ENCODE measurements around the gene CTSL.
A peak's percentile ranks its signal among the peaks of the same experiment; 100 is the strongest.

CTSL gene

GRCh38 chr9:87714819-87715218, 11.1 kb upstream of the CTSL start (continued):
- TF ChIP-seq, protein P1, sequence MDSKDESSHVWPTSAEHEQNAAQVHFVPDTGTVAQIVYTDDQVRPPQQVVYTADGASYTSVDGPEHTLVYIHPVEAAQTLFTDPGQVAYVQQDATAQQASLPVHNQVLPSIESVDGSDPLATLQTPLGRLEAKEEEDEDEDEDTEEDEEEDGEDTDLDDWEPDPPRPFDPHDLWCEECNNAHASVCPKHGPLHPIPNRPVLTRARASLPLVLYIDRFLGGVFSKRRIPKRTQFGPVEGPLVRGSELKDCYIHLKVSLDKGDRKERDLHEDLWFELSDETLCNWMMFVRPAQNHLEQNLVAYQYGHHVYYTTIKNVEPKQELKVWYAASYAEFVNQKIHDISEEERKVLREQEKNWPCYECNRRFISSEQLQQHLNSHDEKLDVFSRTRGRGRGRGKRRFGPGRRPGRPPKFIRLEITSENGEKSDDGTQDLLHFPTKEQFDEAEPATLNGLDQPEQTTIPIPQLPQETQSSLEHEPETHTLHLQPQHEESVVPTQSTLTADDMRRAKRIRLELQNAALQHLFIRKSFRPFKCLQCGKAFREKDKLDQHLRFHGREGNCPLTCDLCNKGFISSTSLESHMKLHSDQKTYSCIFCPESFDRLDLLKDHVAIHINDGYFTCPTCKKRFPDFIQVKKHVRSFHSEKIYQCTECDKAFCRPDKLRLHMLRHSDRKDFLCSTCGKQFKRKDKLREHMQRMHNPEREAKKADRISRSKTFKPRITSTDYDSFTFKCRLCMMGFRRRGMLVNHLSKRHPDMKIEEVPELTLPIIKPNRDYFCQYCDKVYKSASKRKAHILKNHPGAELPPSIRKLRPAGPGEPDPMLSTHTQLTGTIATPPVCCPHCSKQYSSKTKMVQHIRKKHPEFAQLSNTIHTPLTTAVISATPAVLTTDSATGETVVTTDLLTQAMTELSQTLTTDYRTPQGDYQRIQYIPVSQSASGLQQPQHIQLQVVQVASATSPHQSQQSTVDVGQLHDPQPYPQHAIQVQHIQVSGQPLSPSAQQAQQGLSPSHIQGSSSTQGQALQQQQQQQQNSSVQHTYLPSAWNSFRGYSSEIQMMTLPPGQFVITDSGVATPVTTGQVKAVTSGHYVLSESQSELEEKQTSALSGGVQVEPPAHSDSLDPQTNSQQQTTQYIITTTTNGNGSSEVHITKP (tag by site-specific recombination; IDR thresholded peaks at IDR 0.05) = no peak
- TF ChIP-seq ZNF560 (tag by site-specific recombination; IDR thresholded peaks at IDR 0.05; ENCODE audit: borderline replicate concordance) (no peak), ZNF133 (tag by site-specific recombination; IDR thresholded peaks at IDR 0.05) (no peak), ZNF530 (tag by site-specific recombination; IDR thresholded peaks at IDR 0.05; ENCODE audit: low read depth) (no peak), ZNF223 (tag by site-specific recombination; IDR thresholded peaks at IDR 0.05) (no peak), ZNF404 (tag by site-specific recombination; IDR thresholded peaks at IDR 0.05) (no peak), ZNF341 (tag by site-specific recombination; IDR thresholded peaks at IDR 0.05; ENCODE audit: low read depth) (no peak), ZNF600 (tag by site-specific recombination; IDR thresholded peaks at IDR 0.05) (no peak)
- TF ChIP-seq, protein P2, sequence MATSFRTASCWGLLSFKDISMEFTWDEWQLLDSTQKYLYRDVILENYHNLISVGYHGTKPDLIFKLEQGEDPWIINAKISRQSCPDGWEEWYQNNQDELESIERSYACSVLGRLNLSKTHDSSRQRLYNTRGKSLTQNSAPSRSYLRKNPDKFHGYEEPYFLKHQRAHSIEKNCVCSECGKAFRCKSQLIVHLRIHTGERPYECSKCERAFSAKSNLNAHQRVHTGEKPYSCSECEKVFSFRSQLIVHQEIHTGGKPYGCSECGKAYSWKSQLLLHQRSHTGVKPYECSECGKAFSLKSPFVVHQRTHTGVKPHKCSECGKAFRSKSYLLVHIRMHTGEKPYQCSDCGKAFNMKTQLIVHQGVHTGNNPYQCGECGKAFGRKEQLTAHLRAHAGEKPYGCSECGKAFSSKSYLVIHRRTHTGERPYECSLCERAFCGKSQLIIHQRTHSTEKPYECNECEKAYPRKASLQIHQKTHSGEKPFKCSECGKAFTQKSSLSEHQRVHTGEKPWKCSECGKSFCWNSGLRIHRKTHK (tag by site-specific recombination; IDR thresholded peaks at IDR 0.05) = no peak
- TF ChIP-seq, protein P3, sequence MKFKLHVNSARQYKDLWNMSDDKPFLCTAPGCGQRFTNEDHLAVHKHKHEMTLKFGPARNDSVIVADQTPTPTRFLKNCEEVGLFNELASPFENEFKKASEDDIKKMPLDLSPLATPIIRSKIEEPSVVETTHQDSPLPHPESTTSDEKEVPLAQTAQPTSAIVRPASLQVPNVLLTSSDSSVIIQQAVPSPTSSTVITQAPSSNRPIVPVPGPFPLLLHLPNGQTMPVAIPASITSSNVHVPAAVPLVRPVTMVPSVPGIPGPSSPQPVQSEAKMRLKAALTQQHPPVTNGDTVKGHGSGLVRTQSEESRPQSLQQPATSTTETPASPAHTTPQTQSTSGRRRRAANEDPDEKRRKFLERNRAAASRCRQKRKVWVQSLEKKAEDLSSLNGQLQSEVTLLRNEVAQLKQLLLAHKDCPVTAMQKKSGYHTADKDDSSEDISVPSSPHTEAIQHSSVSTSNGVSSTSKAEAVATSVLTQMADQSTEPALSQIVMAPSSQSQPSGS (tag by site-specific recombination; IDR thresholded peaks at IDR 0.05; ENCODE audit: low read depth) = no peak

DNA sequence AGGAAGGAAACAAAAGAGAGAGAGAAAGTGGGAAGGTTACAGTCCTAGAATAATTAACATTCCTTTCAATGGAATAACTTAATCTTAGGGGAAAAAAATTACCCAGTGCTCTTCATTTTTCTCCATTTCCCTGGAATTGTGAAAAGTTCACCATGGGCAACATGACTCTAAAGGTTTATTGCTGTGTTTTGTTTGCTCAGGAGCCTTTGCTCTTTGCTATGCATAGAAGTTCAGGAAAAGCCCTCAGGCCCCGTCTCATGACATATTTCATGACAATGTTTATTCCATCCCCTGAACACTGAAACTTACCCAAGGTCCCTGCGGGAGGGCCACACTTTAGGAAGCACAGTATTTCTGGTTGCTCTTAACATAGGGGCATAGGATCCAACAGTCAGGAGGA, 9.8 kb upstream of the CTSL start:
- POLR2A ChIA-PET = interaction anchor here (0.7 kb wide), 1 partner anchor 10 kb away, joined by 3 read pairs; the partner anchor contains the start of gene CTSL
- Histone ChIP-seq H3K27ac (ENCODE audit: extremely low read depth, low read depth, low read length) (no peak overlapping the region), H3K4me3 (ENCODE audit: low read depth, low read length) (no peak overlapping the region), H3K36me3 (ENCODE audit: control insufficient read depth in 2 of 2, insufficient read depth in 1 of 2, low read length in 2 of 2) (no peaks in the 10 kb centered on the region), H3K9me3 (ENCODE audit: control insufficient read depth, insufficient read depth, low read depth, low read length) (no peaks in the 10 kb centered on the region), H3K4me1 (ENCODE audit: control insufficient read depth, insufficient read depth, low read length) (no peaks in the 10 kb centered on the region)
- CTCF ChIA-PET = interaction anchor here (1.3 kb wide), 1 partner anchor 96 kb away, joined by 5 read pairs; no protein-coding TSS in a partner anchor
- TF ChIP-seq GLIS1 (tag by site-specific recombination; IDR thresholded peaks at IDR 0.05) = 0 out of 2 replicates have a peak, but pooled peaks have one; percentile 15
- TF ChIP-seq ZNF521 (tag by site-specific recombination; IDR thresholded peaks at IDR 0.05) = no peak
- no peak for TF ChIP-seq ZNF354C (tag by site-specific recombination; IDR thresholded peaks at IDR 0.05; ENCODE audit: borderline replicate concordance, low read depth)
- no peak for TF ChIP-seq BCL6B (tag by site-specific recombination; IDR thresholded peaks at IDR 0.05)

DNA sequence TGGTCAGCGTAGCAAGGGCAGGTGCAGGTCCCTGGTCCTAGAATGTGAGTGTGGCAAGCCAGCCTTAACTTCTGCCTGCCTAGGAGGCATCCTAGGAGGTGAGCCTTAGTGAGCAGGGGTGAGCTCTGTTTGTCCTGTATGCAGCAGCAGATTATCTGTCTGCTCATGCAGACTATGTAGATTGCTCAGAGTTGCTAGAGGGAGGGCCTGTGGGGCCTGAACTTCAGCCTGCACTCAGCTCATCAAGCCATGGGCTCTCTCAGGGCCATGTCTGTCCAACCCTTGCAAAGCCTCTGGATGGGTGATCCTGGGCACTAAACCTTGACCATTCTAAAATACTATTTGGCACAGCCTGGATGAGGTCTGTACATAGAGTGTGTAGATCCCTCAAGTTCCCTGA, 8.5 kb upstream of the CTSL start:
- ChIA-PET CTCF (interaction anchor here (1.3 kb wide), 1 partner anchor 95 kb away, joined by 5 read pairs; no protein-coding TSS in a partner anchor), POLR2A (interaction anchor here (1.0 kb wide), 1 partner anchor 8 kb away, joined by 4 read pairs; the partner anchor contains the start of gene CTSL)
- Histone ChIP-seq H3K27ac (ENCODE audit: extremely low read depth, low read depth, low read length) (no peak overlapping the region), H3K9me3 (ENCODE audit: control insufficient read depth, insufficient read depth, low read depth, low read length) (no peaks in the 10 kb centered on the region), H3K4me3 (ENCODE audit: low read depth, low read length) (no peak overlapping the region), H3K4me1 (ENCODE audit: control insufficient read depth, insufficient read depth, low read length) (no peaks in the 10 kb centered on the region), H3K36me3 (ENCODE audit: control insufficient read depth in 2 of 2, insufficient read depth in 1 of 2, low read length in 2 of 2) (no peaks in the 10 kb centered on the region)
- TF ChIP-seq ZNF660 (tag by site-specific recombination; IDR thresholded peaks at IDR 0.05) (no peak), ZNF747 (tag by site-specific recombination; IDR thresholded peaks at IDR 0.05) (no peak), ZNF791 (tag by site-specific recombination; IDR thresholded peaks at IDR 0.05) (no peak), ZNF670 (tag by site-specific recombination; IDR thresholded peaks at IDR 0.05; ENCODE audit: low read depth) (no peak), ZNF560 (tag by site-specific recombination; IDR thresholded peaks at IDR 0.05; ENCODE audit: borderline replicate concordance) (no peak), PRDM2 (tag by site-specific recombination; IDR thresholded peaks at IDR 0.05; ENCODE audit: borderline replicate concordance) (no peak)
